Stimulated activated CD8-positive, alpha-beta memory T cell treated with anti-CD3 and anti-CD28 coated beads, Interleukin-12 subunit alpha, Interleukin-12 subunit beta, amount 100 ng/mL, for 1 hour (primary cell): Measurements from ENCODE around the gene ZNF365.
"Not testable (repeated sequence)": the region's sequence is repeated elsewhere in the genome, so short reads cannot be mapped to it uniquely, and the experiment has no call there.

Experiments used
- DNase-seq: peaks from one replicate; pipeline ENCODE4 v3.0.0-alpha.2; 2020; ENCODE audit warnings: low read depth

The ZNF365 gene

DNA sequence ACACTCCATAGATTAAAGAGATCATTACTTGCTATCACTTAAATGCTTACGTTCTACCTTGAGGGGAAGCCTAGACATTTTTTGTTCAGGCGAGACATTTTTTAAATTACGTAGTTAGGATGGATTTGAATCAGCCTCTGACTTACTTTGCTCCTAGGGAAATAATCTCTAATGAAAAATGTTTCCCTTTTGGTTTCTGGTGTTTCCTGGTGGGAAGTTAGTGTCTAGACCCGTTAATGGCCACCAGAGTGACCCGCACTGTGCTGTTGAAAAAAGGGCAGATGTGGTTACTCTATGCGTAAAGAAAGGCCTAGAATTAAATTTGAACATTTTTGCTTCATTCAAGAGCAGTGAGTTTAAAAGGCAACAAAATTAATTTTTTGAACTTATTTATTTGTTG lies 3.8 kb downstream of the ZNF365 start:
- no peak for DNase-seq

DNA sequence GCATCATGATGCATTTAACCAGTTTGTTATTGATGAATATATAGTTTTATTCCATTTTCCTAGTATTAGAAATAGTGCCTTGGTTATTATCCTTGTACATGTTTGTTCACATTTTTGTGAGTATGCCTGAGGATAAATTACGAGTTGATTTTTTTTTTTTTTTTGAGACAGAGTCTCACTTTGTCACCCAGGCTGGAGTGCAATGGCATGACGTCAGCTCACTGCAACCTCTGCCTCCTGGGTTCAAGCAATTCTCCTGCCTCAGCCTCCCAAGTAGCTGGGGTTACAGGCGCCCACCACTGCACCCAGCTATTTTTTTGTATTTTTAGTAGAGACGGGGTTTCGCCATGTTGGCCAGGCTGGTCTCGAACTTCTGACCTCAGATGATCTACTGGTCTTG lies 4.7 kb downstream of the ZNF365 start:
- DNase-seq = not testable (repeated sequence)

GRCh38 chr10:62379394-62379793 lies 5.2 kb downstream of the ZNF365 start:
- DNase-seq = no peak

DNA sequence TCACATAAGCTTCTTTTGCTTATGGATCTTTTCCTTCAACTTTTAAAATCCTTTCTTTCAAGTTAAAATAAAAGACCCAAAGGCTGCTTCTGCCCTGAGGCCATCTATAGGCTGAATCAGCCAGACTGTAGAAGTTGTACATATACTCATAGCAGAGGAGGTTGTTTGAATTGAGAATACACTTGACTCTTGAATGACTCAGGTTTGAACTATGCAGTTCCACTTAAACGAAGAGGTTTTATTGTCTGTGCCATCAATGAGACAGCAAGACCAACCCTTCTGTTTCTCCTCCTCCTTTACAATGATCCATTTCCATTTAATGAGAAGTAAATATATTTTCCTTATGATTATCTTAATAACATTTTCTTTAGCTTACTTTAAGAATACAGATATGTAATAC lies 5.8 kb downstream of the ZNF365 start:
- DNase-seq = no peak

GRCh38 chr10:62381385-62382102 lies 7.4 kb downstream of the ZNF365 start:
- DNase-seq = no peak

- DNase-seq = no peak
Measured at GRCh38 chr10:62382831-62383230, 8.7 kb downstream of the ZNF365 start.

DNA sequence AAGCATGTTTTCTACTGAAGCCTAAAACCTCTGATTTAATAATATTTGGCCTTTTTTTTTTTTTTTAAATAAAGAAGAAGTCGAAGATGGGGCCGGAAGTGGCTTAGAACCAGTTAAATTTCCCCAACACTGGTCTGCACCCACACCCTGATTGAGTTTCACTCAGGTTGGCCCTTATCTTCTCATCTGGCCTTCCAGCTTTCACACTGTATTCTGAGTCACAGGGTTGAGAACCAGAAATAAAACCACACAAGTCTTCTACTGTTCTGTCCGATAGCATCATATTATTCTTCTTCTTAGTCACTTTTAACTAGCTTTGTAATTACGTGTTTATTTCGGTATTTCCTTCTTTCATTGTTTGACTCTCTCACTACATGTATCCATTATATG lies 9.9 kb downstream of the ZNF365 start:
- peak; percentile 38 for DNase-seq

DNA sequence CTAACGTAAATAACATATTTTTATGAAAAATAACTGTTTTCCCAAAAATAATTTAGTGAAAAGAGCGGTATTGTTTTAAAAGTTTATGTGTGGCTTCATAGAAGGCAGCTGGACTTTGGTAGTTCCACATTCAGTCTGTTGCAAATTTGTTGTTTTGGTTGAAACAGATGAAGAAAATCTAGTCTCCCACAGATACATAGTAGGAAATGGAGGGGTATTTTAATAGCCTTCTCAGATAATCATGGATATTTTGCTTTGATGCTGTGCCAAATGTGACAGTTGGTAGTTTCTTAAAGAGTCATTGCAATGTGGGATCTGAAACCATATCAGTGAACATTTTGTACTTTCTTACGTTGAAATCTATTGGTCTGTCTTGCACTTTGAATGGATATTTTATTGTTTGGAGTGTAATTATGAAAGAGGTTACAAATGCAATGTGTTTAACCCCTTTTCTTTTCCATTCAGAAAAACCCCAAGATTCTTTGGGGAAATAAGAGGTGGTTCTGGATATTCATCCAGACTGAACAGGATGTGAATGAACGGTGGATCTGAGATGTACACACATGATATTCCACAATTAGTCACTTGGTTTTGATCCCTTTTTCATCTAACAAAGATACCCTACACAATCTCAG lies 10.4 kb downstream of the ZNF365 start:
- DNase-seq = no peak

- no peak for DNase-seq
Measured at GRCh38 chr10:62386356-62387320, 12.5 kb downstream of the ZNF365 start.

- no peak for DNase-seq
Measured at GRCh38 chr10:62388328-62388727, 14.2 kb downstream of the ZNF365 start.

- no peak for DNase-seq
Measured at GRCh38 chr10:62390497-62391176, 16.5 kb downstream of the ZNF365 start.

- no peak for DNase-seq
Measured at GRCh38 chr10:62393237-62393636, 19.1 kb downstream of the ZNF365 start.

DNA sequence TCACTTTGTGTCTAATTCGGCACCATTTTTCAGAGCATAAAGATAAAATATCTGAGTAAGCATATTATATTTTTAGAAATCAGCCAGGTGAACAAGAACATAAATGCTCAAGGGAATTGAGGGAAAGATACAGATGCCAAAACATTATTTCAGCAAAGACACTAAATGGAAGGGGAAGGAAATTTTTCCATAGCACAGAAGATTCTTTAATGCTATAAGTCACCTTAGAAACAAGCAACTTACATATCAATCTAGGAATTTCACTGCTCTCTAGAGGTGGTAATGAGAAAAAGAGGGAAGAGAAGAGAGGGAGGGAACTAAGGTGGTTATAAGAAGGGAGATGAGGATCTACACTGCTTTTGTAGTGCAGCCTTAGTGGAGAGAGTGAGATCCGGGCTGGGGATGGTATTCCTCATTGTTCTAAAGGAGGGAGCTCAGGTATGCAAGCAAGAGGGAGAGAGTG lies 20.4 kb downstream of the ZNF365 start:
- no peak for DNase-seq

DNA sequence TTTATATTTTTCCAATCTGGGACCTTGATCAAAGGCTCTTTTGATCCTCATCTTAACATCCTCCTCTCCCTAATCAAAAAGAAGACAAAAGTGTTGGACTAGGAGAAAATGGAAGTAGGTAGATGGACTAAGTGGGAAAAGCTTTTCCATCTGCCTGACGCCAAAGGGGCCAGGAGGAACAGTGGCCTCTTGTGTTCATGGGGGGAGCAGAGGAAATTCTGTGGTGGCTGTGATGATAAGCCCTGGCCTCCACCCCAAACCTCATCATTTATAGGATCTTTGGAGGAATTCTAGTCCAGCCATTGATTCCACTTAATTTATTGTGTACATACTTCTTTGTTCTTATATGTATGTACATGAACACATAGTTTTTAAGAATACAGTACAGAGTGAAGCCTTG lies 21.7 kb downstream of the ZNF365 start:
- no peak for DNase-seq

- no peak for DNase-seq
Measured at GRCh38 chr10:62396864-62397263, 22.7 kb downstream of the ZNF365 start.

DNA sequence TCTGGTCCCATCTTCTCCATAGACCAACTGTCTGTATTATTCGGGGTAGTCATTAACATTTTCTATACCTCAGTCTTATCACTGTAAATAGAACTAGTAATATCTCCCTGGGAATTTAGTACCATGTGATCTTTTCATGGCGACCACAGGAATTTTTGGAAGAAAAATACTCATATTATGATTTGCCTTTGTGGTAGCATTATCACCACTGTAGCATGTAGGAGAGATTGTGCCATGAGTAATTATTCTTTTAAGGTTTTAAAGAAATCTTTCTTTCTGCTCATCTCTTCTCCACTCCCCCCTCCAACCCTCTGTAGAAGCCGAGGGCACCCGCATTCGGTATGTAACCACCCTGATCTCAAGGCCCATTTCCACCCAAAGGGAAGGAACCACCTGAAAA lies 25.0 kb downstream of the ZNF365 start:
- DNase-seq = no peak

- no peak for DNase-seq
Measured at GRCh38 chr10:62402508-62402907, 28.3 kb downstream of the ZNF365 start.

GRCh38 chr10:62410528-62410927 lies 36.4 kb downstream of the ZNF365 start:
- DNase-seq = not testable (repeated sequence)

- DNase-seq = not testable (repeated sequence)
Measured at GRCh38 chr10:62410934-62411333, 36.8 kb downstream of the ZNF365 start.

- DNase-seq = no peak
Measured at GRCh38 chr10:62413048-62413447, 38.9 kb downstream of the ZNF365 start.

- no peak for DNase-seq
Measured at GRCh38 chr10:62413652-62414051, 39.5 kb downstream of the ZNF365 start.

DNA sequence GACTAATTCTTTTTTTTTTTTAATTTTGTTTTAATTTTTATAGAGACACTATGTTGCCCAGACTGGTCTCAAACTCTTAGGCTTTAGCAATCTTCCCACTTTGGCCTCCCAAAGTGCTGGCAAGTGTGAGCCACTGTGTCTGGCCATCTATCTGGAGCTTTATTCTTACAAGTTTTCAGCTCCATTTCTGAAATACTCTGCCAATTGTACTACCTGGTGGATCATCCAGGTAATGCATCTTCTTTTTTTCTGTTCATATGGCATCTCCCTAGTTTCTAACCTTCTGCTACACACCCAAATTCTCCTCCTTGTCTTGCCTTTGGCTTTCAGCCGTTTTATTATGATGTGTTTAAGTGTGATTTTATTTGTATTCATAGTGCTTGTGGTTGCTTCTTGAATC lies 40.2 kb downstream of the ZNF365 start:
- DNase-seq = no peak
